ENCODE results near the gene PDGFD. TPM values are rescaled to one million over a fixed set of nuclear protein-coding genes. Genes with fewer than 3 reads are reported as not detected.

PDGFD gene
- total and polyA plus RNA-seq, 2 experiments from 2014 or later: 1.9 to 4.5 TPM

DNA sequence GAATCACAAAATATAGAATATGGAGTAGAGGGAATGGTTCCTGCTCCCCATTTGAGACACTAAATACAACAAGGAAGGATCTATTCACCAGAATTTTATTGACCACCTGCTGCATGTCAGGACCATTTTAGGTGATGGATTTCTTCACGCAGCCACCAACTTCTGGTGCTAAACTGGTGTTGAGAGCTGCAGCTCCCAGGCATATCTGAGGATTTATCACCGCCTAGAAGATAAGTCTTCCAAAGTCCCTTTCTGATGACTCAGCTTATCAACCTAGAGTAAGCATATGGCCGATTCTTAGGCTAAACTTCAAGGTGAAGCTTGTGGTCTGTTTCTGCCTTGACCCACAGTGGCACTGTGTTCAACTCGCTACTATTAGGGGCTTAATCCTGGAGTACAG, 120.8 kb downstream of the PDGFD start:
- no peak overlapping the region for H2AFZ ChIP-seq
- no peak overlapping the region for H3K4me3 Mint-ChIP-seq
- H3F3A ChIP-seq (replicated peaks; ENCODE audit: low read depth): no peaks in the 10 kb centered on the region
- H3K27ac Mint-ChIP-seq: no peak overlapping the region
- H3K79me2 ChIP-seq (replicated peaks; ENCODE audit: insufficient read depth): no peaks in the 10 kb centered on the region
- DNase-seq (ENCODE audit: low spot score): no peak
- H4K20me1 ChIP-seq (replicated peaks; ENCODE audit: insufficient read depth): no peaks in the 10 kb centered on the region
- H3K4me1 Mint-ChIP-seq: 0 out of 3 replicates have a peak, but pooled peaks cover 2% of the 10 kb centered on the region
- no peak for ATAC-seq
- H3K4me1 ChIP-seq (ENCODE audit: insufficient read depth): no peaks in the 10 kb centered on the region
- H3K27me3 ChIP-seq (ENCODE audit: insufficient read depth): no peaks in the 10 kb centered on the region
- H3K9me3 Mint-ChIP-seq: no peaks in the 10 kb centered on the region; the same call in 2 of the 3 replicates
- H3K27me3 Mint-ChIP-seq (ENCODE audit: insufficient read depth, low read depth, poor library complexity): no peaks in the 10 kb centered on the region
- H3K27ac ChIP-seq (ENCODE audit: low read depth): no peak overlapping the region
- H3K9me2 ChIP-seq (ENCODE audit: insufficient read depth): no peaks in the 10 kb centered on the region
- no peaks in the 10 kb centered on the region for H3K36me3 ChIP-seq (ENCODE audit: insufficient read depth)
- H3K36me3 Mint-ChIP-seq (ENCODE audit: low read depth): no peaks in the 10 kb centered on the region
- no peak for TF ChIP-seq JUNB (IDR thresholded peaks at IDR 0.05; ENCODE audit: unreplicated experiment)
- TF ChIP-seq, protein P1, sequence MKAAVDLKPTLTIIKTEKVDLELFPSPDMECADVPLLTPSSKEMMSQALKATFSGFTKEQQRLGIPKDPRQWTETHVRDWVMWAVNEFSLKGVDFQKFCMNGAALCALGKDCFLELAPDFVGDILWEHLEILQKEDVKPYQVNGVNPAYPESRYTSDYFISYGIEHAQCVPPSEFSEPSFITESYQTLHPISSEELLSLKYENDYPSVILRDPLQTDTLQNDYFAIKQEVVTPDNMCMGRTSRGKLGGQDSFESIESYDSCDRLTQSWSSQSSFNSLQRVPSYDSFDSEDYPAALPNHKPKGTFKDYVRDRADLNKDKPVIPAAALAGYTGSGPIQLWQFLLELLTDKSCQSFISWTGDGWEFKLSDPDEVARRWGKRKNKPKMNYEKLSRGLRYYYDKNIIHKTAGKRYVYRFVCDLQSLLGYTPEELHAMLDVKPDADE (IDR thresholded peaks at IDR 0.05): no peak
- no peak for TF ChIP-seq EZH2phosphoT487 (IDR thresholded peaks at IDR 0.05; ENCODE audit: unreplicated experiment)
- TF ChIP-seq REST (IDR thresholded peaks at IDR 0.05; ENCODE audit: unreplicated experiment): no peak
- TF ChIP-seq ZNF114 (CRISPR knock-in tag; IDR thresholded peaks at IDR 0.05): no peak
- no peak for TF ChIP-seq NANOG (IDR thresholded peaks at IDR 0.05; ENCODE audit: borderline replicate concordance)
- TF ChIP-seq STAT1 (IDR thresholded peaks at IDR 0.05; ENCODE audit: unreplicated experiment): no peak
- no peak for TF ChIP-seq CREB1 (CRISPR knock-in tag; IDR thresholded peaks at IDR 0.05; ENCODE audit: low read depth)
- no peak for TF ChIP-seq ZNF331 (CRISPR knock-in tag; IDR thresholded peaks at IDR 0.05; ENCODE audit: low read depth)
- TF ChIP-seq POLR2AphosphoS5 (IDR thresholded peaks at IDR 0.05; ENCODE audit: low read depth): no peak
- TF ChIP-seq EZH2 (IDR thresholded peaks at IDR 0.05; ENCODE audit: low read depth, unreplicated experiment): no peak
- TF ChIP-seq, protein P2, sequence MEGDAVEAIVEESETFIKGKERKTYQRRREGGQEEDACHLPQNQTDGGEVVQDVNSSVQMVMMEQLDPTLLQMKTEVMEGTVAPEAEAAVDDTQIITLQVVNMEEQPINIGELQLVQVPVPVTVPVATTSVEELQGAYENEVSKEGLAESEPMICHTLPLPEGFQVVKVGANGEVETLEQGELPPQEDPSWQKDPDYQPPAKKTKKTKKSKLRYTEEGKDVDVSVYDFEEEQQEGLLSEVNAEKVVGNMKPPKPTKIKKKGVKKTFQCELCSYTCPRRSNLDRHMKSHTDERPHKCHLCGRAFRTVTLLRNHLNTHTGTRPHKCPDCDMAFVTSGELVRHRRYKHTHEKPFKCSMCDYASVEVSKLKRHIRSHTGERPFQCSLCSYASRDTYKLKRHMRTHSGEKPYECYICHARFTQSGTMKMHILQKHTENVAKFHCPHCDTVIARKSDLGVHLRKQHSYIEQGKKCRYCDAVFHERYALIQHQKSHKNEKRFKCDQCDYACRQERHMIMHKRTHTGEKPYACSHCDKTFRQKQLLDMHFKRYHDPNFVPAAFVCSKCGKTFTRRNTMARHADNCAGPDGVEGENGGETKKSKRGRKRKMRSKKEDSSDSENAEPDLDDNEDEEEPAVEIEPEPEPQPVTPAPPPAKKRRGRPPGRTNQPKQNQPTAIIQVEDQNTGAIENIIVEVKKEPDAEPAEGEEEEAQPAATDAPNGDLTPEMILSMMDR (conservative IDR thresholded peaks at IDR 0.05; ENCODE audit: low read depth in 2 of 2): no peak
- TF ChIP-seq, protein P3, sequence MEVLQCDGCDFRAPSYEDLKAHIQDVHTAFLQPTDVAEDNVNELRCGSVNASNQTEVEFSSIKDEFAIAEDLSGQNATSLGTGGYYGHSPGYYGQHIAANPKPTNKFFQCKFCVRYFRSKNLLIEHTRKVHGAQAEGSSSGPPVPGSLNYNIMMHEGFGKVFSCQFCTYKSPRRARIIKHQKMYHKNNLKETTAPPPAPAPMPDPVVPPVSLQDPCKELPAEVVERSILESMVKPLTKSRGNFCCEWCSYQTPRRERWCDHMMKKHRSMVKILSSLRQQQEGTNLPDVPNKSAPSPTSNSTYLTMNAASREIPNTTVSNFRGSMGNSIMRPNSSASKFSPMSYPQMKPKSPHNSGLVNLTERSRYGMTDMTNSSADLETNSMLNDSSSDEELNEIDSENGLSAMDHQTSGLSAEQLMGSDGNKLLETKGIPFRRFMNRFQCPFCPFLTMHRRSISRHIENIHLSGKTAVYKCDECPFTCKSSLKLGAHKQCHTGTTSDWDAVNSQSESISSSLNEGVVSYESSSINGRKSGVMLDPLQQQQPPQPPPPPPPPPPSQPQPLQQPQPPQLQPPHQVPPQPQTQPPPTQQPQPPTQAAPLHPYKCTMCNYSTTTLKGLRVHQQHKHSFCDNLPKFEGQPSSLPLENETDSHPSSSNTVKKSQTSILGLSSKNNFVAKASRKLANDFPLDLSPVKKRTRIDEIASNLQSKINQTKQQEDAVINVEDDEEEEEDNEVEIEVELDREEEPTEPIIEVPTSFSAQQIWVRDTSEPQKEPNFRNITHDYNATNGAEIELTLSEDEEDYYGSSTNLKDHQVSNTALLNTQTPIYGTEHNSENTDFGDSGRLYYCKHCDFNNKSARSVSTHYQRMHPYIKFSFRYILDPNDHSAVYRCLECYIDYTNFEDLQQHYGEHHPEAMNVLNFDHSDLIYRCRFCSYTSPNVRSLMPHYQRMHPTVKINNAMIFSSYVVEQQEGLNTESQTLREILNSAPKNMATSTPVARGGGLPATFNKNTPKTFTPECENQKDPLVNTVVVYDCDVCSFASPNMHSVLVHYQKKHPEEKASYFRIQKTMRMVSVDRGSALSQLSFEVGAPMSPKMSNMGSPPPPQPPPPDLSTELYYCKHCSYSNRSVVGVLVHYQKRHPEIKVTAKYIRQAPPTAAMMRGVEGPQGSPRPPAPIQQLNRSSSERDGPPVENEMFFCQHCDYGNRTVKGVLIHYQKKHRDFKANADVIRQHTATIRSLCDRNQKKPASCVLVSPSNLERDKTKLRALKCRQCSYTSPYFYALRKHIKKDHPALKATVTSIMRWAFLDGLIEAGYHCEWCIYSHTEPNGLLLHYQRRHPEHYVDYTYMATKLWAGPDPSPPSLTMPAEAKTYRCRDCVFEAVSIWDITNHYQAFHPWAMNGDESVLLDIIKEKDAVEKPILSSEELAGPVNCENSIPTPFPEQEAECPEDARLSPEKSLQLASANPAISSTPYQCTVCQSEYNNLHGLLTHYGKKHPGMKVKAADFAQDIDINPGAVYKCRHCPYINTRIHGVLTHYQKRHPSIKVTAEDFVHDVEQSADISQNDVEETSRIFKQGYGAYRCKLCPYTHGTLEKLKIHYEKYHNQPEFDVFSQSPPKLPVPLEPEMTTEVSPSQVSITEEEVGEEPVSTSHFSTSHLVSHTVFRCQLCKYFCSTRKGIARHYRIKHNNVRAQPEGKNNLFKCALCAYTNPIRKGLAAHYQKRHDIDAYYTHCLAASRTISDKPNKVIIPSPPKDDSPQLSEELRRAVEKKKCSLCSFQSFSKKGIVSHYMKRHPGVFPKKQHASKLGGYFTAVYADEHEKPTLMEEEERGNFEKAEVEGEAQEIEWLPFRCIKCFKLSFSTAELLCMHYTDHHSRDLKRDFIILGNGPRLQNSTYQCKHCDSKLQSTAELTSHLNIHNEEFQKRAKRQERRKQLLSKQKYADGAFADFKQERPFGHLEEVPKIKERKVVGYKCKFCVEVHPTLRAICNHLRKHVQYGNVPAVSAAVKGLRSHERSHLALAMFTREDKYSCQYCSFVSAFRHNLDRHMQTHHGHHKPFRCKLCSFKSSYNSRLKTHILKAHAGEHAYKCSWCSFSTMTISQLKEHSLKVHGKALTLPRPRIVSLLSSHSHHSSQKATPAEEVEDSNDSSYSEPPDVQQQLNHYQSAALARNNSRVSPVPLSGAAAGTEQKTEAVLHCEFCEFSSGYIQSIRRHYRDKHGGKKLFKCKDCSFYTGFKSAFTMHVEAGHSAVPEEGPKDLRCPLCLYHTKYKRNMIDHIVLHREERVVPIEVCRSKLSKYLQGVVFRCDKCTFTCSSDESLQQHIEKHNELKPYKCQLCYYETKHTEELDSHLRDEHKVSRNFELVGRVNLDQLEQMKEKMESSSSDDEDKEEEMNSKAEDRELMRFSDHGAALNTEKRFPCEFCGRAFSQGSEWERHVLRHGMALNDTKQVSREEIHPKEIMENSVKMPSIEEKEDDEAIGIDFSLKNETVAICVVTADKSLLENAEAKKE (CRISPR knock-in tag; IDR thresholded peaks at IDR 0.05): no peak
- no peak overlapping the region for H3K4me3 ChIP-seq
- H3K4me2 ChIP-seq: no peak overlapping the region
